Skin epidermis (tissue), 12 donors: ENCODE results near the gene ENOX1.
A peak's percentile ranks its signal among the peaks of the same experiment; 100 is the strongest.
"Not testable (repeated sequence)": the region's sequence is repeated elsewhere in the genome, so short reads cannot be mapped to it uniquely, and the experiment has no call there.

Experiments
- H3K27ac ChIP-seq, 21 experiments: fragments of 200-600 bp; sonication (generic) in 11 of 21; one replicate each; pipeline ENCODE4 v1.5.0; 2020; ENCODE audit warnings: mild to moderate bottlenecking in 3 of 21, inconsistent platforms in 2 of 21, moderate library complexity in 2 of 21
- H3K4me3 ChIP-seq, 7 experiments: fragments of 200-600 bp; sonication (generic) in 2 of 7; one replicate each; pipeline ENCODE4 v1.5.0; 2020; ENCODE audit warnings: inconsistent platforms in 2 of 7, mild to moderate bottlenecking in 2 of 7, moderate library complexity in 1 of 7

ENOX1 gene

GRCh38 chr13:43786766-43787517 lies at the start of gene ENOX1:
TSS of gene ENOX1 (minus strand) at chr13:43786972.
- Histone ChIP-seq H3K27ac (peak within 1 kb of the TSS in 11 of 21 experiments; percentile 4 to 68 (median 36)), H3K4me3 (peak within 1 kb of the TSS; percentile 45 to 56 (median 53))

GRCh38 chr13:43835701-43836100 lies 48.9 kb upstream of the ENOX1 start:
- Histone ChIP-seq H3K27ac (no peak overlapping the region), H3K4me3 (no peak overlapping the region)

GRCh38 chr13:43831088-43831487 lies 44.3 kb upstream of the ENOX1 start:
- Histone ChIP-seq H3K4me3 (no peak overlapping the region), H3K27ac (peak overlapping the region in 4 of 21 experiments; percentile 3 to 51 (median 28))

- Histone ChIP-seq H3K27ac (peak overlapping the region in 8 of 21 experiments; percentile 3 to 54 (median 32)), H3K4me3 (no peak overlapping the region)
These were observed 43.7 kb upstream of the ENOX1 start for GRCh38 chr13:43830497-43830881.

GRCh38 chr13:43824656-43825055 lies 37.9 kb upstream of the ENOX1 start:
- not testable (repeated sequence) for H3K27ac ChIP-seq, H3K4me3 ChIP-seq

- H3K4me3 ChIP-seq = no peak overlapping the region
- H3K27ac ChIP-seq = no peak overlapping the region
These were observed 36.2 kb upstream of the ENOX1 start for GRCh38 chr13:43822969-43823368.

- no peak overlapping the region for H3K27ac ChIP-seq
These were observed 29.7 kb upstream of the ENOX1 start for GRCh38 chr13:43816401-43816889.

GRCh38 chr13:43815204-43815603 lies 28.4 kb upstream of the ENOX1 start:
- Histone ChIP-seq H3K4me3 (no peak overlapping the region), H3K27ac (no peak overlapping the region)

More at GRCh38 chr13:43816401-43816889, 29.7 kb upstream of the ENOX1 start:
- H3K4me3 ChIP-seq = no peak overlapping the region

- H3K27ac ChIP-seq = no peak overlapping the region
- H3K4me3 ChIP-seq = no peak overlapping the region
These were observed 21.9 kb upstream of the ENOX1 start for GRCh38 chr13:43808676-43809075.

- no peak overlapping the region for H3K4me3 ChIP-seq
- no peak overlapping the region for H3K27ac ChIP-seq
These were observed 18.9 kb upstream of the ENOX1 start for GRCh38 chr13:43805681-43806128.

GRCh38 chr13:43805071-43805468 lies 18.3 kb upstream of the ENOX1 start:
- peak overlapping the region in 1 of 21 experiments; percentile 0 for H3K27ac ChIP-seq
- no peak overlapping the region for H3K4me3 ChIP-seq

GRCh38 chr13:43804461-43805070 lies 17.8 kb upstream of the ENOX1 start:
- Histone ChIP-seq H3K4me3 (no peak overlapping the region), H3K27ac (peak overlapping the region in 1 of 21 experiments; percentile 0)

GRCh38 chr13:43802511-43802910 lies 15.7 kb upstream of the ENOX1 start:
- no peak overlapping the region for H3K27ac ChIP-seq
- no peak overlapping the region for H3K4me3 ChIP-seq

- no peak overlapping the region for H3K4me3 ChIP-seq
- no peak overlapping the region for H3K27ac ChIP-seq
These were observed 14.1 kb upstream of the ENOX1 start for GRCh38 chr13:43800828-43801227.

GRCh38 chr13:43799191-43799590 lies 12.4 kb upstream of the ENOX1 start:
- Histone ChIP-seq H3K27ac (no peak overlapping the region), H3K4me3 (no peak overlapping the region)

GRCh38 chr13:43797869-43798268 lies 11.1 kb upstream of the ENOX1 start:
- Histone ChIP-seq H3K27ac (no peak overlapping the region), H3K4me3 (no peak overlapping the region)

- no peak overlapping the region for H3K27ac ChIP-seq
- H3K4me3 ChIP-seq = no peak overlapping the region
These were observed 10.4 kb upstream of the ENOX1 start for GRCh38 chr13:43797159-43797558.

- no peak overlapping the region for H3K4me3 ChIP-seq
- no peak overlapping the region for H3K27ac ChIP-seq
These were observed 7.6 kb upstream of the ENOX1 start for GRCh38 chr13:43794416-43794815.

- Histone ChIP-seq H3K4me3 (no peak overlapping the region), H3K27ac (no peak overlapping the region)
These were observed 5.5 kb upstream of the ENOX1 start for GRCh38 chr13:43792076-43792881.

- Histone ChIP-seq H3K4me3 (no peak overlapping the region), H3K27ac (no peak overlapping the region)
These were observed 1.2 kb upstream of the ENOX1 start for GRCh38 chr13:43787997-43788396.
